ENCODE results near the gene C19orf25.

C19orf25 gene

DNA sequence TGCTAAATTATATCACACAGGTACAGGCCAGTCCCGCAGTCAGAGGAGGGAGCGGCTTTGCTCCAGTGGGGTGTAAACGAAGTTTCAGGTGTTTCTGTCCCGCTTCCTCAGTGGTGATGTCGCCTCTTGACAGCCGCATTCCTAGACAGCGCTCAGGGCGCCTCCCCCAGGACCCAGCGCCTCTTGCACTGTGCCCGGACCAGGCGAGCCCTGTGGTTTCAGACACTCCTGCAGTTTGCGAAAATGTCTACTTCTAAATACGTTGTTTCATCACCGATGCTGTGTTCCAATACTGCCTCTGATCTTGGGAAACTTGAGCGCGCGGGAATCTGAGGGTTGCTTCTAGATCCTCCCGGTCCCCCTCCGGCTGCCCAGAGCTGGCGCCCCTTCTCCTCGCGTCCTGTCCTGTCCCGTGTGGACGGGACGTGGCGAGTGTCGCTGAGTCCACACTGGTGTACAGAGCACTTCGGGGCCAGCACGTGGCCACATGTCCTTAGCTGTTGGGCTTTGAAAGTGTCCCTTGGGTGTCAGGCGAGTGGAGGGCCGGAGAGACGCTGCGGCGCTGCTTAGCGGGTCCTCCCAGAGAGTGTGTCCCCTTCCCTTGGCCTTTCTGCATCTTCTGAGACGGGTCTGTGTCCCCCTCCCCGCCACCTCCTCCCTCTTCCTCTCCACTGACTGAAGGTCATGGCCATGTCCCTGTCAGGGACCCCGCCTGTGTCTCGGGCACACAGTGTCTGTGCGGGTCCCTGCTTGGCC lies 55.4 kb downstream of the C19orf25 start:
- ChIA-PET CTCF (no interaction called here), POLR2A (ENCODE audit: low non-redundant PET) (interaction anchor here (0.5 kb wide), 1 partner anchor 12 kb away, joined by 4 read pairs; no protein-coding TSS in a partner anchor)
- DNase-seq (ENCODE audit: low spot score): no peak
- peak overlapping the region; percentile 72 for H3K27ac ChIP-seq
- no peak for TF ChIP-seq CTCF (conservative IDR thresholded peaks at IDR 0.05; ENCODE audit: low read depth)
